GM21737 (cell line): ENCODE results near the gene MYH15.
"Not testable (repeated sequence)": the region's sequence is repeated elsewhere in the genome, so short reads cannot be mapped to it uniquely, and the experiment has no call there.

Experiments used
- ATAC-seq: cut with Tn5 transposase; IDR thresholded peaks from one replicate; pipeline ENCODE4 v1.9.1; 2021; ENCODE audit warnings: mild to moderate bottlenecking, moderate library complexity; ENCODE audit not compliant: unreplicated experiment

The MYH15 gene

GRCh38 chr3:108391917-108392593, 118.3 kb downstream of the MYH15 start:
- no peak for ATAC-seq

GRCh38 chr3:108389372-108389771, 121.0 kb downstream of the MYH15 start:
- ATAC-seq = no peak

GRCh38 chr3:108388136-108389132, 122.0 kb downstream of the MYH15 start:
- peak; percentile 70 for ATAC-seq

DNA sequence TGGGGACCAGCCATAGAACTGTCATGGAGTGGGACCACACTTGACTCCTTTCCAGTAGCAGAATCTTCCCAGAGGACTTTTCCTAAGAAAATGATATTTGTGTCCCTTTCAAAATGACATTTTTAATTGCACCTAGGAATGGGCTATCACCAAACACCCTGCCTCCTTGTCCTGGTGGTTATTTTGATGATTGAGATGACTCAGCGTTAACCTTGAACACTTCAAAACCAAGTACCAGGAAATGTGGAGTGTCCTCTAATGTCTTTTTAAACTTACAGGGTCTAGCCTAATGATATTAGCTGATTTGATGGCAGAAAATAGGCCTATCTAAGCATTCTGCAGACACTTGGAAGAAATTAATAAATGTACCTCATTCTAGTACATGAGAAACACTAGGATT, 123.3 kb downstream of the MYH15 start:
- ATAC-seq = no peak

GRCh38 chr3:108383306-108383705, 127.1 kb downstream of the MYH15 start:
- ATAC-seq = no peak

DNA sequence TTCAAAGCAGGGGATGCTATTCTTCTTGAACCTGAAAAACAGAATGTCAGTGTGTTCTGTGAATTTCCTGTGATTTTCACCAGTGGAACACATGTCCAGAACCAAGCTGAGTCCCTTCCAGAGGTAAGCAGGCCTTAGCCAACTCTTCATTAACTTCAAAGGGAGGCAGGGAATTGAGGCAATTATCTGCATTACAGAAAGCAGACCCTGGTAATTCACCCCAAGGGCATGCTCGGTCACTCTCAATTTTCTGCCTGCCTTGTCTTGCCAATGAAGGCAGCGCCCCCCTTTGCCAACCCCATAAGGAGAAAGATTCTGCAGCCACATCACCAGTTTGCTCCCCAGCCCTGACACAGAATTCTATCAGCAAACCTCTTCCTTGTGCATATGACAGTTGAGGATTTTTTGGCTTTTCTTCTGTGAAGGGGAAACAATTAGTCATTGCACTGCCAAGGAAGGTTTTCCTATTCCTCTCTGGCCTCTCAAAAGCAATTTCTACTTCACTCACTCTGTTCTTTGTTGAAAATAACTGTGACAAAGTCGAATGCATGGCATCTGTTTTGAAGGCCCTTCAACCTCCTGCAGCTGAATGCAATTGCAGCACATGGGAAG, 128.8 kb downstream of the MYH15 start:
- ATAC-seq = no peak

GRCh38 chr3:108380128-108380795, 130.1 kb downstream of the MYH15 start:
- no peak for ATAC-seq

GRCh38 chr3:108378952-108379342, 131.4 kb downstream of the MYH15 start:
- ATAC-seq = not testable (repeated sequence)

GRCh38 chr3:108378153-108378951, 132.0 kb downstream of the MYH15 start:
- no peak for ATAC-seq

- no peak for ATAC-seq
Observed at GRCh38 chr3:108377384-108377783, 133.0 kb downstream of the MYH15 start.

GRCh38 chr3:108376026-108376425, 134.4 kb downstream of the MYH15 start:
- no peak for ATAC-seq

GRCh38 chr3:108359011-108359410, 151.4 kb downstream of the MYH15 start:
- ATAC-seq = no peak

- ATAC-seq = no peak
Observed at GRCh38 chr3:108357042-108357441, 153.4 kb downstream of the MYH15 start.

DNA sequence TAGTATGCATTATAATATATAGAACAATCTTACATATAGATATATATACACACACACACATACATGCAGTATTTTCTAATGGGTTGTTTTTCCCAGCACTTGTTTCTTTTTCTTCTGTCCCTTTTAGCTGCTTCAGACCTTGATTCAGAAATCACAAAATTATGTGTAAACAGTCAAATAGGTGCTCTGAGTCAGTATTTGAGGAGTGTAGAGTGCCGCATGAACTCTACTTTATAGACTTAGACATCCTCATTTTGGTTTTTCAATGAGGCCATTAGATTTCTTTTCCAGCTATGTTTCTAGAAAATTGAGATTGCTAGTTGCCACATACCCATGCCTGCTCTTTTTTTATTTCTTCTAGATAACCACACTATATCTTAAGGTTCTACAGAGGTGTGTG, 155.8 kb downstream of the MYH15 start:
- no peak for ATAC-seq

DNA sequence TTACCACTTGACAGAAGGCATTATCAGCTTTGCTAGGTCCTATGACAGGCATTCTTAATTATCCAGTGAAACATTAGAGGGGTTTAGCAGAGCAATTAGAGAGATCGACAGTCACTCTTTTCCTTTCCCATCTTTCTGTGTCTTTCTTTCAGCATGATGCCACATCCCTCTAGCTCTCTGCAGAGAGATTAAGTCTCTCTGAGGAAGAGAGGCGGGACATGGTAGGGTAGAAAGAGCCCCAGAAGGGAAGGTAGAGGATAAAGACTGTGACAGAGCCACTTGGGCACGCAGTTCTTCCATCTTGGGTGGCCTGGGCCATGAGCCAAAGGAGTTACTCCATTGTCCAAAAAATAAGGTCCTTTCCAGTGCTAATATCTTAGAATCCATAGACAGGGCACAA, 158.2 kb downstream of the MYH15 start:
- no peak for ATAC-seq

GRCh38 chr3:108346301-108347227, 163.8 kb downstream of the MYH15 start:
- no peak for ATAC-seq

GRCh38 chr3:108345492-108346205, 164.7 kb downstream of the MYH15 start:
- ATAC-seq = no peak

DNA sequence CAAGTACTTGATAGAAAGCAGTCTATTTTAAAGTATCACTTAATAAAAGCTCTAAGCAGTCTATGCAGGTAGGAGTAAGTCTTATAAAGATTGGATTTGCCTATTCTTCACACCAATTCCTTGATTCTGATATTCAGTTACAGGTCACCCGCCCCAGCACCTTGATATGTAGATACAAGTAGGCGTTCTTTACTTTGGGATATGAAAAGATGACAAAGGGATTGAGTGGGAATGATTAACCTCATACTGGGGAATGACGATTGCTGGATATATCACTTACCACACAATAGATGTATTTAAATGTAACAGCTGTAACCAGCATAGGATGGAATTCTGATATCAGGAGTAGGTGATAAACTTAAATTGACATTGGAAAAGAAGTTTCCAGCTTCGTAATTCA, 166.9 kb downstream of the MYH15 start:
- ATAC-seq = no peak
